GM19239 (cell line): ENCODE data around the gene HOXB2.

Source experiments
- DNase-seq: peaks from one replicate; pipeline ENCODE4 v3.0.0; 2011; ENCODE audit warnings: low spot score; ENCODE audit not compliant: insufficient read length
- FAIRE-seq: peaks from 2 replicates; lab custom pipeline; 2011; peaks lifted over from hg19 to GRCh38; lab: Jason Lieb, UNC

HOXB2 gene

GRCh38 chr17:48545022-48545375 lies at the start of gene HOXB2:
TSS of gene HOXB2 (minus strand) at chr17:48545109. CDS start at chr17:48544911, 198 bp downstream.
- no peak for DNase-seq
- no peak for FAIRE-seq

- FAIRE-seq (peak; percentile 91), DNase-seq (peak; percentile 86)
These were observed 49.1 kb upstream of the HOXB2 start for GRCh38 chr17:48593840-48594537.

GRCh38 chr17:48593126-48593829 lies 48.4 kb upstream of the HOXB2 start, which contains the start of gene HOXB5:
TSS of gene HOXB5 (minus strand) at chr17:48593779. CDS start at chr17:48593682, 97 bp downstream.
- DNase-seq: no peak
- FAIRE-seq: peak; percentile 78

GRCh38 chr17:48592577-48592976 lies 47.7 kb upstream of the HOXB2 start:
- FAIRE-seq: peak; percentile 87
- DNase-seq: no peak

- FAIRE-seq: no peak
- DNase-seq: no peak
These were observed 47.2 kb upstream of the HOXB2 start for GRCh38 chr17:48592057-48592514.

- DNase-seq (no peak), FAIRE-seq (peak; percentile 4)
These were observed 46.5 kb upstream of the HOXB2 start for GRCh38 chr17:48591255-48592056.

GRCh38 chr17:48590607-48591161 lies 45.8 kb upstream of the HOXB2 start:
- DNase-seq: no peak
- no peak for FAIRE-seq

- no peak for DNase-seq
- peak; percentile 59 for FAIRE-seq
These were observed 45.1 kb upstream of the HOXB2 start, which contains the start of gene HOXB3 for GRCh38 chr17:48589831-48590606. TSS of gene HOXB3 (minus strand) at chr17:48590241. CDS start at chr17:48552474, 37,767 bp downstream.

- no peak for FAIRE-seq
- no peak for DNase-seq
These were observed 44.3 kb upstream of the HOXB2 start for GRCh38 chr17:48589060-48589830.

- no peak for FAIRE-seq
These were observed 43.6 kb upstream of the HOXB2 start for GRCh38 chr17:48588528-48588927.

GRCh38 chr17:48588074-48588415 lies 43.1 kb upstream of the HOXB2 start:
- FAIRE-seq (no peak), DNase-seq (no peak)

More at GRCh38 chr17:48588528-48588927, 43.6 kb upstream of the HOXB2 start:
- no peak for DNase-seq

GRCh38 chr17:48587276-48588073 lies 42.6 kb upstream of the HOXB2 start:
- DNase-seq (no peak), FAIRE-seq (no peak)

GRCh38 chr17:48586355-48587258 lies 41.7 kb upstream of the HOXB2 start:
- peak; percentile 4 for FAIRE-seq
- no peak for DNase-seq

GRCh38 chr17:48584223-48584741 lies 39.4 kb upstream of the HOXB2 start:
- FAIRE-seq: no peak

GRCh38 chr17:48583708-48584222 lies 38.9 kb upstream of the HOXB2 start:
- no peak for DNase-seq
- no peak for FAIRE-seq

More at GRCh38 chr17:48584223-48584741, 39.4 kb upstream of the HOXB2 start:
- no peak for DNase-seq

- DNase-seq (no peak), FAIRE-seq (no peak)
These were observed 37.8 kb upstream of the HOXB2 start for GRCh38 chr17:48582750-48583069.
